ENCODE measurements around the gene ZNF787. TPM values are rescaled to one million over a fixed set of nuclear protein-coding genes. Genes with fewer than 3 reads are reported as not detected.

Gene ZNF787
- total RNA-seq: 10 to 100 TPM in 3 of 4 donors, 1 to 10 TPM in 1; 7.8 to 21.3 (median 14.2) TPM

DNA sequence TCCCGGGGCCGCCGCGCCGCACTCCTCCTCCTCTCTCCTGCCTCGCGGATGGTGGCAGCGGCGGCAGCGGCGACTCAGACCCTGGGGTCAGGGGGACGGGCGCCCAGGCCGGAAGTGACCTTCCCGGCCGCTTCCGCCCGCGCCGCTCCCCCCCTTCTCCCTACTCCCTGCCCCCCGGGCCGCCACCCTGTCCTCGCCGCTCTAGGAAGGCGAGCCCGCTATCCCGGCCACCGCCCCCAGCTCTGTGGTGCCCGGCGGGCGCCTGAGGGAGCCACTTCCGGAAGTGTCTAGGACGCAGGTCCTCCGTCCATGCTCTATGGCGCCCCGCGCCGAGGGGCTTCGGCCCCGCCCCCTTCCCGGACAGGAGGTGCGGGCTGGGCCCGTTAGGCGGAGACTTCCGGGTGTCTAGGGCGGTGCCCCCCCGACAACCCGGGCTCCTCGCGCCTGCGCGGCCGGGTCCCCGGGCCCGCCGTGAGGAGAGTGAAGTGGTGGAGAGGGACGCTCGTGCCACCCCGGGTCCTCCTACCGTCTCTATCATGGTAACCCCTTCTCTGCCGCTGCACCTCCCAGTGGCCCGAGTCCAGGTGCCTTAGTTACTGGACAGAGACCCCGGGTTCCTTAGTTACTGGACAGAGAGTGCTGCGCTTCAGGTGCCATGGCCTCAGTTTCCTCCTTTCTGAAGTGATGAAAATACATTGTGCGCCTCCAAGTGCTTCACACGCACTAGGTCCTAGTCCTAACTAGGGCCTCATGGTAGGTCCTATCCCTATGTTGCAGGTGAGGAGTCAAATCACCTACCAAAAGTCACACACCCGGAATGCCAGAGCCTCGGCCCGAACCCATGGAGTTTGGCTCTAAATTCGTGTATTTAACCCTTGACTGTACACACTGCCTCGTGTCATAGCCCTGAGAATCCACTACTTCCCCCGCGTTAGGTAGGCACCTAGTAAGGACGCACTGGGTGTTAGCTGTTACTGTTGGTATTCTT, at the start of gene ZNF787:
ZNF787 (minus strand) TSS at position 116 of the 988 bp plus-strand sequence. CDS start 18,078 bp downstream, outside the sequence.
- TF ChIP-seq, protein P1, sequence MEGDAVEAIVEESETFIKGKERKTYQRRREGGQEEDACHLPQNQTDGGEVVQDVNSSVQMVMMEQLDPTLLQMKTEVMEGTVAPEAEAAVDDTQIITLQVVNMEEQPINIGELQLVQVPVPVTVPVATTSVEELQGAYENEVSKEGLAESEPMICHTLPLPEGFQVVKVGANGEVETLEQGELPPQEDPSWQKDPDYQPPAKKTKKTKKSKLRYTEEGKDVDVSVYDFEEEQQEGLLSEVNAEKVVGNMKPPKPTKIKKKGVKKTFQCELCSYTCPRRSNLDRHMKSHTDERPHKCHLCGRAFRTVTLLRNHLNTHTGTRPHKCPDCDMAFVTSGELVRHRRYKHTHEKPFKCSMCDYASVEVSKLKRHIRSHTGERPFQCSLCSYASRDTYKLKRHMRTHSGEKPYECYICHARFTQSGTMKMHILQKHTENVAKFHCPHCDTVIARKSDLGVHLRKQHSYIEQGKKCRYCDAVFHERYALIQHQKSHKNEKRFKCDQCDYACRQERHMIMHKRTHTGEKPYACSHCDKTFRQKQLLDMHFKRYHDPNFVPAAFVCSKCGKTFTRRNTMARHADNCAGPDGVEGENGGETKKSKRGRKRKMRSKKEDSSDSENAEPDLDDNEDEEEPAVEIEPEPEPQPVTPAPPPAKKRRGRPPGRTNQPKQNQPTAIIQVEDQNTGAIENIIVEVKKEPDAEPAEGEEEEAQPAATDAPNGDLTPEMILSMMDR (IDR thresholded peaks at IDR 0.05): peak in 1 of 6 experiments; percentile 24
- peak in 1 of 2 donors; percentile 52 for TF ChIP-seq POLR2A (IDR thresholded peaks at IDR 0.05)
- peak within 1 kb of the TSS; percentile 37 to 68 (median 59) for H3K4me3 ChIP-seq (replicated peaks in 1 of 3)
- H3K4me1 ChIP-seq: peaks cover 19 to 26% of the 10 kb centered on the region in 2 donors
- WGBS, 2 donors: 22 to 32% methylated on average over 13 to 21 of the region's 74 CpGs
- no peaks in the 10 kb centered on the region for H3K27me3 ChIP-seq
- no peaks in the 10 kb centered on the region for H3K36me3 ChIP-seq
- H3K9me3 ChIP-seq: no peaks in the 10 kb centered on the region
- peak within 1 kb of the TSS; percentile 87 to 90 (median 88) for H3K27ac ChIP-seq
- peak; percentile 99 for DNase-seq
- intact Hi-C loops (cut with DNase I): no loop called here

DNA sequence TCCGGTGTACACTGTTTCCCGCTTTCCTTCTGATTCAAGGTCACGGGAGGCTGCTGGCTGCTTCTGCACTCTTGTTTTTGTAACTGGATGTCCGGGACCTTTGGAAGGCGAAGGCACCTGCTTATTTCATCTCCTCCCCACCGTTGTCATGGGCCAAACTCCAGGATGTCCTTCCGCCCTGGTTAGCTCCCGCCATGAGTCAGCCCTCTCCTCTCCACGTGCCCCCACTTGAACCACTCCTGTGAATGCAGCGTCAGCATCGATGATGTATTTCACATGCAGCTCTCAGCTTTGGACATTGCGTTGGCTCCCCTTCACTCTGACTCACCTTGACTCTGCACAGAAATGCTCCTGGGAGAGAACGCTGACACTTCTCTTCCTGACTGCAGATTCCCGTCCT, 49.2 kb upstream of the ZNF787 start:
- intact Hi-C loops (cut with DNase I): loop anchor here (5.0 kb wide), 2 partner anchors 68 to 93 kb away; no protein-coding TSS in a partner anchor
- peak in 1 of 2 donors; percentile 37 for TF ChIP-seq POLR2A (IDR thresholded peaks at IDR 0.05)
- TF ChIP-seq, protein P1 (IDR thresholded peaks at IDR 0.05): no peak
- 40 to 48% methylated on average over 14 of the region's 14 CpGs for WGBS, 2 donors
- Histone ChIP-seq H3K27ac (peak overlapping the region in 1 of 3 donors; percentile 10), H3K9me3 (no peaks in the 10 kb centered on the region), H3K36me3 (no peaks in the 10 kb centered on the region), H3K4me1 (peaks cover 3 to 10% of the 10 kb centered on the region in 2 donors), H3K4me3 (replicated peaks in 1 of 3) (no peak overlapping the region), H3K27me3 (no peaks in the 10 kb centered on the region)
- peak; percentile 89 to 91 for DNase-seq

DNA sequence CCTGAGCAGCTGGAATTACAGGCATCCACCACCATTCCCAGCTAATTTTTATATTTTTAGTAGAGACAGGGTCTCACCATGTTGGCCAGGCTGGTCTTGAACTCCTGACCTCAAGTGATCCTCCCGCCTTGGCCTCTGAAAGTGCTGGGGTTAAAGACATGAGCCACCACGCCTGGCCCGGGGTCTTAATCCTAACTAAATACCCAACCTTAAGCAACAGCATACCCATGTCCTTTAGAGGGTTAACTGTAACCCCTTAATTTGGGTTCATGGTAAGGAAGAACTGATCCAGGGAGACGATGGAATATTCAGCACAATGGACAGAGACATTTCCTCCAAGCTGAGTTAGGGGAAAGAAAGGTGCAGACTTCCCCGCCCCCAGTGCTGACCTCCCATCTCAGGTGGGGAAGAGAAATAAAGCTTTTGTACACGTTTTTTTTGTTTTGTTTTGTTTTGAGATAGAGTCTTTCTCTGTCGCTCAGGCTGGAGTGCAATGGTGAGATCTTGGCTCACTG, 46.0 kb upstream of the ZNF787 start:
- WGBS, 2 donors: 43 to 44% methylated on average over 7 of the region's 7 CpGs
- peaks cover 3 to 10% of the 10 kb centered on the region in 2 donors for H3K4me1 ChIP-seq
- no peak for TF ChIP-seq POLR2A (IDR thresholded peaks at IDR 0.05)
- TF ChIP-seq, protein P1 (IDR thresholded peaks at IDR 0.05): no peak
- H3K36me3 ChIP-seq: no peaks in the 10 kb centered on the region
- H3K27me3 ChIP-seq: no peaks in the 10 kb centered on the region
- no peak for DNase-seq
- intact Hi-C loops (cut with DNase I): no loop called here
- H3K27ac ChIP-seq: no peak overlapping the region
- no peak overlapping the region for H3K4me3 ChIP-seq (replicated peaks in 1 of 3)
- H3K9me3 ChIP-seq: no peaks in the 10 kb centered on the region

DNA sequence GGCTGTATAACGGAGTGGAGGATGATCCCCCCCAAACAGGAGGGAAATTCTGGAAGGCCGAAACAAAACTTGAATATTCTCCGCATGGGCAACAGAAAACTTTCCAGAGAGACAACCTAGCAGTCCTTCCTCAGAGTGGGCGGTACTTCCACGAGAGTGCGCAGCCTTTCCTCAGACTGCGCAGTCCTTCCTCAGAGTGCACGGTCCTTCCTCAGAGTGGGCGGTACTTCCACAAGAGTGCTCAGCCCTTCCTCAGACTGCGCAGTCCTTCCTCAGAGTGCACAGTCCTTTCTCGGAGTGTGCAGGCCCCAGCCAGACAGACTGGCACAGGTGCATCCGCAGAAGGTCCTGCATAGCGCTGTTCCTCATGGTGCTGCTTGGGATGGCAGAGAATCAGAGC, 42.0 kb upstream of the ZNF787 start:
- no peak overlapping the region for H3K4me3 ChIP-seq (replicated peaks in 1 of 3)
- H3K36me3 ChIP-seq: peaks cover 15 to 19% of the 10 kb centered on the region in 2 donors
- WGBS, 2 donors: 87 to 95% methylated on average over 13 of the region's 13 CpGs
- no peaks in the 10 kb centered on the region for H3K27me3 ChIP-seq
- TF ChIP-seq, protein P1 (IDR thresholded peaks at IDR 0.05): no peak
- no peak for TF ChIP-seq POLR2A (IDR thresholded peaks at IDR 0.05)
- intact Hi-C loops (cut with DNase I): no loop called here
- H3K9me3 ChIP-seq: no peaks in the 10 kb centered on the region
- no peak for DNase-seq
- H3K27ac ChIP-seq: no peak overlapping the region
- H3K4me1 ChIP-seq: no peaks in the 10 kb centered on the region

Measured in thyroid gland (tissue), 4 donors.